Measurements from ENCODE around the gene PEMT. TPM values are rescaled to one million over a fixed set of nuclear protein-coding genes. Genes with fewer than 3 reads are reported as not detected.
A peak's percentile ranks its signal among the peaks of the same experiment; 100 is the strongest.

The PEMT gene
- total RNA-seq, 1 donor from 2014 or later = 12.2 TPM

GRCh38 chr17:17481860-17482259 is 109.6 kb downstream of the PEMT start:
- H3K9me3 Mint-ChIP-seq = no peaks in the 10 kb centered on the region
- no peak overlapping the region for H3K27ac Mint-ChIP-seq
- ATAC-seq (ENCODE audit: low read depth) (no peak), DNase-seq (no peak)
- ChIA-PET POLR2A (no interaction called here), CTCF (no interaction called here)
- H3K27me3 Mint-ChIP-seq = no peaks in the 10 kb centered on the region
- no peak for TF ChIP-seq CTCF (IDR thresholded peaks at IDR 0.05)
- H3K4me1 Mint-ChIP-seq = peaks cover 35% of the 10 kb centered on the region
- H3K36me3 Mint-ChIP-seq (ENCODE audit: low read depth) = peaks cover 34% of the 10 kb centered on the region
- intact Hi-C loops (cut with micrococcal nuclease) = no loop called here
- H3K4me3 Mint-ChIP-seq = no peak overlapping the region

GRCh38 chr17:17480593-17481148 is 110.8 kb downstream of the PEMT start:
- ATAC-seq (ENCODE audit: low read depth) (no peak), DNase-seq (no peak)
- Mint-ChIP-seq H3K36me3 (ENCODE audit: low read depth) (peaks cover 32% of the 10 kb centered on the region), H3K27ac (no peak overlapping the region), H3K27me3 (no peaks in the 10 kb centered on the region), H3K9me3 (no peaks in the 10 kb centered on the region), H3K4me3 (no peak overlapping the region), H3K4me1 (peaks cover 38% of the 10 kb centered on the region)
- ChIA-PET POLR2A (no interaction called here), CTCF (interaction anchor here (0.6 kb wide), 1 partner anchor 16 kb away, joined by 3 read pairs; no protein-coding TSS in a partner anchor)
- intact Hi-C loops (cut with micrococcal nuclease) = no loop called here
- no peak for TF ChIP-seq CTCF (IDR thresholded peaks at IDR 0.05)

- no peaks in the 10 kb centered on the region for H3K27me3 Mint-ChIP-seq
- no peak overlapping the region for H3K27ac Mint-ChIP-seq
- TF ChIP-seq CTCF (IDR thresholded peaks at IDR 0.05) = no peak
- H3K9me3 Mint-ChIP-seq = no peaks in the 10 kb centered on the region
- H3K4me1 Mint-ChIP-seq = peaks cover 34% of the 10 kb centered on the region
- no peak for ATAC-seq (ENCODE audit: low read depth)
- ChIA-PET POLR2A (interaction anchor here (0.7 kb wide), 1 partner anchor 12 kb away, joined by 3 read pairs; no protein-coding TSS in a partner anchor), CTCF (no interaction called here)
- DNase-seq = no peak
- no peak overlapping the region for H3K4me3 Mint-ChIP-seq
- H3K36me3 Mint-ChIP-seq (ENCODE audit: low read depth) = peaks cover 24% of the 10 kb centered on the region
- intact Hi-C loops (cut with micrococcal nuclease) = loop anchor here (5.0 kb wide), 1 partner anchor 113 kb away; the partner anchor contains the start of gene PEMT
These were observed 112.3 kb downstream of the PEMT start for GRCh38 chr17:17479209-17479608.

GRCh38 chr17:17476865-17477467 is 114.5 kb downstream of the PEMT start, which contains the start of gene MED9:
TSS of gene MED9 (plus strand) at chr17:17477000. CDS start at chr17:17477042, 42 bp downstream.
- Mint-ChIP-seq H3K27me3 (no peaks in the 10 kb centered on the region), H3K9me3 (no peaks in the 10 kb centered on the region), H3K27ac (peak within 1 kb of the TSS; percentile 84), H3K4me3 (peak within 1 kb of the TSS; percentile 90), H3K4me1 (peaks cover 30% of the 10 kb centered on the region), H3K36me3 (ENCODE audit: low read depth) (peaks cover 19% of the 10 kb centered on the region)
- TF ChIP-seq CTCF (IDR thresholded peaks at IDR 0.05) = no peak
- ATAC-seq (ENCODE audit: low read depth) (peak; percentile 100), DNase-seq (peak; percentile 93)
- ChIA-PET POLR2A (no interaction called here), CTCF (no interaction called here)
- intact Hi-C loops (cut with micrococcal nuclease) = loop anchor here (1.0 to 5.0 kb wide), 4 partner anchors 20 to 496 kb away; partner anchors contain the start of genes DRC3, PEMT, RASD1 and TOM1L2

DNA sequence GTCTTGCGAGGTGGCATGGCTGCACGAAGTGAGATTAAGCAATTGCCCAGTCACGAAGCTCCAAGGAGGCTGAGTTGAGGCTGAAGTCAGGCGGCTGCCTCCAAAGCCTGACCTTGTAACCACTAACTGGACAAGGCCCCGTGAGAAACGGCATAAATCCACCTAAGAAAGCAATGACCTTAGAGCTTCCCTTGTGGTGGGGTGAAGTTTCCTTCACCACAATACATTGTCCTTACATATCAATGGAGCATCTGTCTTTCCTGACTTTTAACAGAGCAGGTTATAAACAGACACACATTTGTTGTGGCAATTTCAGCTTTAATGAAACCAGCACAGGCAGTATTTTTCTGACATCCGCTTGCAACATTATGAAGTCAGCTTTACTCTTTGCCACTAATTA is 117.2 kb downstream of the PEMT start:
- Mint-ChIP-seq H3K9me3 (no peaks in the 10 kb centered on the region), H3K27ac (no peak overlapping the region), H3K36me3 (ENCODE audit: low read depth) (peaks cover 7% of the 10 kb centered on the region), H3K4me3 (no peak overlapping the region), H3K27me3 (peaks cover 5% of the 10 kb centered on the region), H3K4me1 (peaks cover 19% of the 10 kb centered on the region)
- ATAC-seq (ENCODE audit: low read depth) (no peak), DNase-seq (no peak)
- intact Hi-C loops (cut with micrococcal nuclease) = no loop called here
- ChIA-PET CTCF (no interaction called here), POLR2A (no interaction called here)
- no peak for TF ChIP-seq CTCF (IDR thresholded peaks at IDR 0.05)

Measured in activated B cell treated with CpG ODN at 0.5 μM for 24 hours (primary cell).